A549 treated with AZD9567 at 1 μM for 4 hours (cell line): ENCODE measurements around the gene SYT11. TPM values are rescaled to one million over a fixed set of nuclear protein-coding genes. Genes with fewer than 3 reads are reported as not detected.

Experiments used
- total RNA-seq: library from RNA; stranded (reverse); fragments of 200-300 nt; extraction: Qiagen RNA extraction; gene quantifications from 5 replicates; pipeline ENCODE4 v1.2.3, GENCODE V29; 2022; ENCODE audit not compliant: insufficient read depth

The SYT11 gene
- total RNA-seq, result 1.1 to 1.3 TPM (median 1.2 TPM) in 5 replicates

GRCh38 chr1:155859234-155859829 is at the start of gene SYT11:
SYT11 (plus strand) TSS chr1:155859567; CDS start chr1:155859762, 195 bp downstream.

DNA sequence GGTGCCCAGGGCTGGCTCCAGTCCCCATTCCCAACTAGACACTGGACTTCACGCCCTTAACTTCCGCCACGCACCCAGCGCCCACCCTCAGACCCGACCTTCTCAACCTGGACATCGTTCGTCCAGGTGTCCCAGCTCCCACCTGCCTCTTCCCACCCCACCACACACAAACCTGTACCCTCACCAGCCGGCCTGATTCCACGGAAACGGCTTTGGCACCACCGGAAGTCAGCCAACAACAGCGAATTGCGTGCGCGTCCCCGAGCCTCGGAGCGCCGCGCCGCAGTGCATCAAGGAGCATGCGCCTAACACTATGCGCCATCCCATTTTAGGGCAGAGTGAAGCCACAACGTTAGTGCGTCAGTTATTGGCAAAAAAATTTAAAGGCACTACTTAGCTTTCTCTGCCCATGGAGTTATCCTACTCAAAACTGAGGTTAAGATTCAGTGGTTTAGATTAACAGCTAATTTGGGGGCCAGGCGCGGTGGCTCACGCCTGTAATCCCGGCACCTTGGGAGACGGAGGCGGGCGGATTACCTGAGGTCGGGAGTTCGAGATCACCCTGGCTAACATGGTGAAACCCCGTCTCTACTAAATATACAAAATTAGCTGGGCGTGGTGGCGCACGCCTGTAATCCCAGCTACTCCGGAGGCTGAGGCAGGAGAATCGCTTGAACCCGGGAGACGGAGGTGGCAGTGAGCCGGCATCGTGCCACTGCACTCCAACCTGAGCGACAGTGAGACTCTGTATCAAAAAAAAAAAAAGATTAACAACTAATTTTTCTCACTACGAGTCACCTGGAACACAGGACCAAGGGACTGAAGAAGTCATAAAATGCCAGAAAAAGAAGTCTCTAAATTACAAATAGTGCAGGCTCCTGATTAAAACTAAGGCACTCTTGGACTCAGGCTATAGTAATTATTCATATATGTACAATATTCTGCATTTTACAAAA is 2.1 kb upstream of the SYT11 start, which contains the start of gene GON4L:
Gene GON4L (minus strand): TSS at position 240 of the 956 bp plus-strand sequence. CDS start 3,434 bp downstream, outside the sequence.

GRCh38 chr1:155911156-155912055 is 52.0 kb downstream of the SYT11 start, which contains the start of gene RIT1:
RIT1 (minus strand) TSS chr1:155911349; CDS start chr1:155910761, 588 bp downstream.

GRCh38 chr1:155934097-155934935 is 74.9 kb downstream of the SYT11 start, which contains the start of gene KHDC4:
KHDC4 (minus strand) TSS chr1:155934413; CDS start chr1:155934373, 40 bp downstream.

Other genes with a start within 250 kb of the SYT11 start
- gene MSTO1, start 249.3 kb upstream of the SYT11 start, total RNA-seq, result 38.7 to 51.1 TPM (median 44.4 TPM) in 5 replicates
- 44.0 to 46.5 TPM (median 46.0 TPM) in 5 replicates for gene YY1AP1, start 170.8 kb upstream of the SYT11 start, total RNA-seq
- gene DAP3, start 170.5 kb upstream of the SYT11 start, total RNA-seq, result 116 to 147 TPM (median 118 TPM) in 5 replicates
- 11.3 to 16.5 TPM (median 15.0 TPM) in 5 replicates for gene GON4L, start 2.4 kb upstream of the SYT11 start, total RNA-seq
- gene RIT1, start 51.8 kb downstream of the SYT11 start, total RNA-seq, result 11.4 to 22.1 TPM (median 20.9 TPM) in 5 replicates
- 16.5 to 26.8 TPM (median 24.4 TPM) in 5 replicates for gene KHDC4, start 74.8 kb downstream of the SYT11 start, total RNA-seq
- not detected in 5 replicates for gene RXFP4, start 82.1 kb downstream of the SYT11 start, total RNA-seq
- gene ARHGEF2, start 119.0 kb downstream of the SYT11 start, total RNA-seq, result 28.7 to 34.5 TPM (median 32.0 TPM) in 5 replicates
- gene SSR2, start 161.4 kb downstream of the SYT11 start, total RNA-seq, result 256 to 265 TPM (median 262 TPM) in 5 replicates
- gene UBQLN4, start 194.2 kb downstream of the SYT11 start, total RNA-seq, result 36.3 to 42.3 TPM (median 39.8 TPM) in 5 replicates
- 129 to 164 TPM (median 158 TPM) in 5 replicates for gene LAMTOR2, start 195.2 kb downstream of the SYT11 start, total RNA-seq
- gene RAB25, start 201.6 kb downstream of the SYT11 start, total RNA-seq, result not detected in 5 replicates
- gene MEX3A, start 222.9 kb downstream of the SYT11 start, total RNA-seq, result 0.82 to 2.4 TPM (median 1.4 TPM) in 5 replicates